ENCODE data around the gene ARF4.

DNA sequence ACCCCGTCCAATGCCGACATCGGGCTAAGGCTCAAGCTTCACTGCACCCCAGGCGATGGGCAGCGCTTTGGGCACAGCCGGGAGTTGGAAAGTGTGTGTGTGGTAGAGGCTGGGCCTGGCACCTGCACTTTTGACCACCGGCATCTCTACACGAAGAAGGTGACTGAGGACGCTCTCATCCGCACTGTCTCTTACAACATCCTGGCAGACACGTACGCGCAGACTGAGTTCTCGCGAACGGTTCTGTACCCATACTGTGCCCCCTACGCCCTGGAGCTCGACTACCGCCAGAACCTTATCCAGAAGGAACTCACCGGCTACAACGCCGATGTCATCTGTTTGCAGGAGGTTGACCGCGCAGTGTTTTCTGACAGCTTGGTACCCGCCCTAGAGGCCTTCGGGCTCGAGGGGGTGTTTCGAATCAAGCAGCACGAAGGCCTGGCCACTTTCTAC is 40.0 kb downstream of the ARF4 start:
- TF ChIP-seq, protein P1, sequence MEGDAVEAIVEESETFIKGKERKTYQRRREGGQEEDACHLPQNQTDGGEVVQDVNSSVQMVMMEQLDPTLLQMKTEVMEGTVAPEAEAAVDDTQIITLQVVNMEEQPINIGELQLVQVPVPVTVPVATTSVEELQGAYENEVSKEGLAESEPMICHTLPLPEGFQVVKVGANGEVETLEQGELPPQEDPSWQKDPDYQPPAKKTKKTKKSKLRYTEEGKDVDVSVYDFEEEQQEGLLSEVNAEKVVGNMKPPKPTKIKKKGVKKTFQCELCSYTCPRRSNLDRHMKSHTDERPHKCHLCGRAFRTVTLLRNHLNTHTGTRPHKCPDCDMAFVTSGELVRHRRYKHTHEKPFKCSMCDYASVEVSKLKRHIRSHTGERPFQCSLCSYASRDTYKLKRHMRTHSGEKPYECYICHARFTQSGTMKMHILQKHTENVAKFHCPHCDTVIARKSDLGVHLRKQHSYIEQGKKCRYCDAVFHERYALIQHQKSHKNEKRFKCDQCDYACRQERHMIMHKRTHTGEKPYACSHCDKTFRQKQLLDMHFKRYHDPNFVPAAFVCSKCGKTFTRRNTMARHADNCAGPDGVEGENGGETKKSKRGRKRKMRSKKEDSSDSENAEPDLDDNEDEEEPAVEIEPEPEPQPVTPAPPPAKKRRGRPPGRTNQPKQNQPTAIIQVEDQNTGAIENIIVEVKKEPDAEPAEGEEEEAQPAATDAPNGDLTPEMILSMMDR (IDR thresholded peaks at IDR 0.05 in 8 of 11, conservative IDR thresholded peaks at IDR 0.05 in 3 of 11) = no peak
- TF ChIP-seq POLR2AphosphoS5 (IDR thresholded peaks at IDR 0.05) = no peak

All from spleen (tissue), 7 donors.